ENCODE measurements around the gene MMP7. TPM values are rescaled to one million over a fixed set of nuclear protein-coding genes. Genes with fewer than 3 reads are reported as not detected.

MMP7 gene, protein sequence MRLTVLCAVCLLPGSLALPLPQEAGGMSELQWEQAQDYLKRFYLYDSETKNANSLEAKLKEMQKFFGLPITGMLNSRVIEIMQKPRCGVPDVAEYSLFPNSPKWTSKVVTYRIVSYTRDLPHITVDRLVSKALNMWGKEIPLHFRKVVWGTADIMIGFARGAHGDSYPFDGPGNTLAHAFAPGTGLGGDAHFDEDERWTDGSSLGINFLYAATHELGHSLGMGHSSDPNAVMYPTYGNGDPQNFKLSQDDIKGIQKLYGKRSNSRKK
- total RNA-seq: 1.3 TPM

DNA sequence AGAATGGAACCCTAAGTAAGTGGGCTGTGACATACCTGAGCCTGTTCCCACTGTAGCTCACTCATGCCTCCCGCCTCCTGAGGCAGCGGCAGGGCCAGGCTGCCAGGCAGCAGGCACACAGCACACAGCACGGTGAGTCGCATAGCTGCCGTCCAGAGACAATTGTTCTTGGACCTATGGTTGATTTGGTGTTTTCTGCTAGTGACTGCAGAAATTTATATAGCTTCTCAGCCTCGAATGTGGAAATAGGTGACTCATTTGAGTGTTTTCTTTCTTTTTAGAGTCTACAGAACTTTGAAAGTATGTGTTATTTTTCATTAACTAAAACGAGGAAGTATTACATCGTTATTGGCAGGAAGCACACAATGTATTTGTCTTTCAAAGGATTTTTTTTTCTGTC lies at the start of gene MMP7:
Gene MMP7 (minus strand): TSS at position 190 of the 400 bp plus-strand sequence. CDS start 47 bp downstream, at position 143.
- peak in 2 of 3 donors; percentile 24 to 61 for DNase-seq (ENCODE audit: low read depth in 2 of 3, low spot score in 2 of 3)

DNA sequence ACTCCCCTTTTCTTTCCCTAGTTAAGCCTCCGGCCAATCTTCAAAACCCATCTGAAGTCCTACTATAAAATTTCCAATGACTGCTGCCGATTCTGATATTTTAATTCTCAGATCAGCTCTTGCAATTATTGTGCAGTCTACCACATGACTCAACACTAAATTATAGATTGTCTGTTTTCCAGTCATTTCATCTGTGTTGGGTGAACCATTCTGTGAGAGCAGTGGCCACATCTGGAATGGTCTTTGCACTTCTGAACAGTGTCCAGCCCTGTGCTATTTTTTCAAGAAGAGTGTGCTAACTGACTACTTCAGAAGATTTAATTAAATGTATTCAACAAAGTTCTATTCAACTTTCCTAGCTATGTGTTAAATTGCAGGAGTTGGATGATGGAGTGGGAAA lies 47.2 kb upstream of the MMP7 start:
- no peak for DNase-seq (ENCODE audit: low read depth in 2 of 3, low spot score in 2 of 3)

DNA sequence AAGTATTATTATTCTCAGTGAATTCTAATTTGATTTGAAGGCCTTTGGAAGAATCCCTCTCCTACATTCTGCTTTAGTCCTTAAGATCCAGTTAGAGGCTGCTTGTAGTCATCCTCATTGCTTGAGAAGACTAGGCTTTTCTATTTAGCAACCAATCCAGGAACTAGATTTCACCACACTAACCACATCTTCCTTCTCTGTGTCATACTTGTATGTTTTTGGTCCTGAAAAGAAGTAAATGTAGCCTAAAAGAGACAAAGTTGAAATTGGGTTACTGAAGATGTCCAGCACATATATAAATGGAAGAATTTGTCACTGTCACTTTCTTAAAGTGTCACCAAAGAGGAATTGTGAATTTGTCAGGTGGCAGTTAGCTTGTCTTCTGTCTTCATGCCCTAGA lies 46.6 kb upstream of the MMP7 start:
- peak in 2 of 3 donors; percentile 51 to 69 for DNase-seq (ENCODE audit: low read depth in 2 of 3, low spot score in 2 of 3)

DNA sequence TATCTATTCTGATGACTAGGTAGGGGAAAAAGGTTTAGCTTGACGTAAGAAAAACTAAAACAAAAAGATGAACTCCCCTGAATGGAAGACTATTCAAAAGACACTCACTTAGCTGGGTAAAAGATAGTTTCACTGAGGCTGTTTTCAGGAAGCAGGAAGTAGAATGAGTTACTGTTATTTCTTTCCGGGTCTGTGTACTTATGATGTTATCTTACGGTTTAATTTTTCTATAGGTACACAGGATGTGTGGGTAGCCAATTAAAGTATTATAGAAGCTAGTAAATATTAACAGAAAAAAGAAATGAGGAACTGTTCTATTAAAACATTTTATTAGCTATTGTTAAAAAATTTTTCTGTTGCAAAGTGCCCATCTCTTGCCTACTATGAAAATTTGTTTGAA lies 45.8 kb upstream of the MMP7 start:
- DNase-seq (ENCODE audit: low read depth in 2 of 3, low spot score in 2 of 3): no peak

GRCh38 chr11:102575012-102575411 lies 44.5 kb upstream of the MMP7 start:
- no peak for DNase-seq (ENCODE audit: low read depth in 2 of 3, low spot score in 2 of 3)

- DNase-seq (ENCODE audit: low read depth in 2 of 3, low spot score in 2 of 3): no peak
Observed at GRCh38 chr11:102573851-102574250, 43.3 kb upstream of the MMP7 start.

GRCh38 chr11:102572554-102573220 lies 42.1 kb upstream of the MMP7 start:
- DNase-seq (ENCODE audit: low read depth in 2 of 3, low spot score in 2 of 3): no peak

GRCh38 chr11:102568851-102569250 lies 38.3 kb upstream of the MMP7 start:
- DNase-seq (ENCODE audit: low read depth in 2 of 3, low spot score in 2 of 3): no peak

DNA sequence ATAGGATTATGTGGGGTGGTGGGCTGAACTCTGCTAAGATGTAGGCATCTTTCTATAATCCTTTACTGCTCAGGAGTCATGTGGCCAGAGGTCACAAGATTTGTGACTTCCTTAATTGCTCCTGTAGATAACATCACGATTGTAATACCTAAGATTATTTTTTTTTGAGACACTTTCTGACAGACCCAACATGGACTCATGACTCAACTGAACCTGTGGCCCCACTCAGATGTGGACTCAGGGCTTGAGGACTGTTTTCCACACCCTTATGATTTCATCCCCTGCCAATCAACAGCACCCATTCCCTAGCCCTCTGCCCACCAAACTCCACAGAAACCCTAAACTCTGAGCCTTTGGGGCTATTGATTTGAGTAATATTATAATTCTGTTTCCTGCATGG lies 35.6 kb upstream of the MMP7 start:
- no peak for DNase-seq (ENCODE audit: low read depth in 2 of 3, low spot score in 2 of 3)

GRCh38 chr11:102564110-102564509 lies 33.6 kb upstream of the MMP7 start:
- peak in 2 of 3 donors; percentile 75 to 83 for DNase-seq (ENCODE audit: low read depth in 2 of 3, low spot score in 2 of 3)

DNA sequence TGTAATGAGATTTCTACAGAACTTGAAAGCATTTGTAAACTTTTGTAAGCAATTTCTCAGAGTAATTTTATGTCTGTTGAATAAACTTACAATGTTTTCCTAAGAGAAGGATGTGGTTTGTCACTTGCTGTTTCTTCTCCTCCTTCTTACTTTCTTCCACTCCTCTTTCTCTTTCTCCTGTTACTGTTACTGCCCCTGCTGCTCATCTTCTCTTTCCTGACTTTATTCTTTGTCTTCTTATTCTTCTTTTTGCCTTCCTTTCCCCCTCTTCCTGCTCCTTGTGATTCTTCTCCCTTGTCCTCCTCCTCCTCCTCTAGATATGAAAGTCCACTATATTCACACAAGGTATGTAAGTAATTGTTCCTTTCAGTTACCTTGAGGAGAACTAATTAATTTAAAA lies 31.1 kb upstream of the MMP7 start:
- DNase-seq (ENCODE audit: low read depth in 2 of 3, low spot score in 2 of 3): no peak

GRCh38 chr11:102560555-102561011 lies 30.0 kb upstream of the MMP7 start:
- peak in 2 of 3 donors; percentile 65 to 78 for DNase-seq (ENCODE audit: low read depth in 2 of 3, low spot score in 2 of 3)

GRCh38 chr11:102559839-102560238 lies 29.3 kb upstream of the MMP7 start:
- DNase-seq (ENCODE audit: low read depth in 2 of 3, low spot score in 2 of 3): no peak

GRCh38 chr11:102555091-102555490 lies 24.5 kb upstream of the MMP7 start:
- DNase-seq (ENCODE audit: low read depth in 2 of 3, low spot score in 2 of 3): no peak

GRCh38 chr11:102553835-102554282 lies 23.3 kb upstream of the MMP7 start:
- no peak for DNase-seq (ENCODE audit: low read depth in 2 of 3, low spot score in 2 of 3)

DNA sequence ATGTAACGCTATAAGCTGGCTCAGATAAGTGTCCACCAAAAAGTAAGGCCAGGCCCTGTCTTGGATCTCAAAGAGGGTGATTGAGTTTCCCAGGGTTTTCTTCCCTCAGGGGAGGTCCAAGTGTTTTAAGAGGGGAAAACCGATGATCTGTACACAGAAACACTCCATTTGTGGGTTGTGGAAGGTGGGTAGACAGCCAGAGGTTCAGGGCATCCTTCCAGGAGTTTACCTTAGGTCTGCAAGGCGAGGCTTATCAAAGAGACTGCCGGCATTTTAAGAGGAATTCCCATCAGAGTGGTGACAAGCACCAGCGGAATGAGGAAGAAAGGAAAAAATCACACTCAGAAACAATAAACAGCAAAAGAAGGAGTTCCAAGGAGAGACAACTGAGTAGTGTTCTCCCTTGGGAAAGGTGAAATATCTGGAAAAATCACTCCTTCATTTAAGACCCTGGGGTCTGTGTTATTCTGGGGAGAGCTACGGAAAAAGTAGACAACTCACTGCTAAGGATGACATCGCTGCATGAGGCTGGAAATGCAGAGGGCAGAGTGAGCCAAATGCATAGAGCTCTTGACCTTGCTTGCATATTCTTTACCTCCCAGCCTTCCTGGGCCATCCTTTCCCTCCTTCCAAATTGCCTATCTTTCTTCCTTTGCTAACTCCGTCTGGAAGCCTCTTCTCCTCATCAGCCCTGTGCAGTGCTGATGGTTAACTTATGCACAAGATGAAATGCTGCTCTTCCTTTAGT lies 22.1 kb upstream of the MMP7 start:
- DNase-seq (ENCODE audit: low read depth in 2 of 3, low spot score in 2 of 3): no peak

DNA sequence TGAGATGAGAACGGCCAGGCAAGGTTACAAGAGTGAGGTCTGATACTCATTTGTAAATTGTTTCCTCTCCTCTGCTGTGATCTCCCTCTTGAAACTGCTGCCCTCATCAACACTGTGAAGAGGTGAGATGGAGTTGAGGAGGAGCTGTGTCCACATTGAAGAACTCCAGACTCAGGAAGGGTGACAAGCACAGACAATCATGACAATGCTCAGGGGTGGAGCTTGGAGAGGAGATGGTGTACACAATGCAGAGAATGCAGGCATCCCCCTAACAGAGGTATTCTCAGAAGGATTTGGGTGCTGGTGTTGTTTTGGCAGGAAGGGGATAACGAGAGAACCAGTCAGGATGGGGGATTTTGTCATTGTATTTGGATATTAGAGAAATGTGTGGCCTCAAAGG lies 21.5 kb upstream of the MMP7 start:
- no peak for DNase-seq (ENCODE audit: low read depth in 2 of 3, low spot score in 2 of 3)

DNA sequence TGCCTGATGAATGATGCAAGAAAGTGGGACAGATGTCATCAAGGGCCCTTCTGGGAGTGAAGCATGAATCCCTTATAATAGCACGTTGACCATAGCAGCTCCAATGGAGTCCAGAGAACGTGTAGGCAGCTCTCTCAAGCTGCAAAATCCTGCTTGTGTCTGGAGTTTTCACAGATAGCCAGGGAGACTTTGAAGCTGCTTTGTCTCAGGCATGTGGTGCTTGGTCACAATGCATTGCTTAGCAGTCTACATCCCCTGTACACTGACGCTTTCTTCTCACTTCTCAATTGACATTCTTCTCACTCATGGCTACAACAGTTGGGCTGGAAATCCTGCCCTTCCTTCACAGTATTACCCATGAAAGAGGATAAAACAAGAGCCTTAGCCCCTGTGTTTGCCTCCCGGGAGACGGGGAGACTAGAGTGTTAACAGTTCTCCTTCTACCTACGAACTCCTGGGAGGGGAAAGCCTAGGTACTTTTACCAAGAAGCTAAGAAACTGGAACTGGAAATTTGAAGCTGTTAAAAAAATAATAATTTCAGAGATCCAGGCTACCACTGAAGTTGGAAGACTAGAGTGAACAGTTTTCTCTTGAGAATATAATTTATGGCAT lies 20.7 kb upstream of the MMP7 start:
- DNase-seq (ENCODE audit: low read depth in 2 of 3, low spot score in 2 of 3): no peak

DNA sequence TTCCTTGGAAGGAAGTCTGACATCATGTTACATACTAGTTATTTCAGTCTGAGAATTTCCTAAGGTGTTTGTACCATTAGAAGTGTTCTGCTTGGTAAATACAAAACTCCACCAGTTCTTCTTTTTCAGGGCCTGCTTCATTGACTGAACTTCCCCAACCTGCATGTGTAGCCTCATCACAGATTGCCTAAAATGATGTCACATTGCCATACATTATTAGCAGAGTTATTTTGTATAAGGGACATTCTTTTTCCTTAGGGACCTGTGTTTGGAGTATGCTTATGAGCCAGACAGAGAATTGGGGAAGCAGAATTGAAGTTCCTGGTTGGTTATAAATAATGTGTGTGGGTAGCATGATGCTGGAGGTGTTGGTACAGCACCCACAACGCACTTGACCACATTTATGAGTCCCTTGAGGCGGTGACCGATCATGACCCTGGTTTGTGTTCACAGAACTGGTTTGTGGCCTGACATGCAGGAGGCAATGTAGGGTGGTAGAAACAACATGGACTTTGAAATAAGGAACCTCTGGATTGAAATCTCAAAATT lies 16.4 kb upstream of the MMP7 start:
- DNase-seq (ENCODE audit: low read depth in 2 of 3, low spot score in 2 of 3): peak in 2 of 3 donors; percentile 29 to 73

GRCh38 chr11:102546427-102546826 lies 15.9 kb upstream of the MMP7 start:
- DNase-seq (ENCODE audit: low read depth in 2 of 3, low spot score in 2 of 3): no peak

DNA sequence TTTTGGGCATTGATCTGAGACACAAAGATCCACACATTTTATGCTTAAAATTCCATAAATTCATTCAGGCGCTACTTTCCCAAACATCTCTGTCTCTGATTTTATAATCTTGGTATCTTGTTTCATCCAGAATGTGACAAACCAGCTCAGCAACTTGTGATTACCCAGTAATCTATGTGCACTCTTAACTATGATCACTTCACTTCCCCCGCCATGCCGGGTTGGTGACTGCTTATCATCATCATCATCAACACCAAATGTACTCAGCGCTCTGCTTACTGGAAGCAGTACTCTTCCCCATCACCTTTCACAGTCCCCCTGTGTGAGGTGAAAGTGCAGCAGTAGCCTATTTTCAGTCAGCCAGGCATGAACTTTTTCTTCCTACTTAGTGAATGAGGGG lies 15.2 kb upstream of the MMP7 start:
- no peak for DNase-seq (ENCODE audit: low read depth in 2 of 3, low spot score in 2 of 3)

All from hematopoietic multipotent progenitor cell (in vitro differentiated cells).